RWPE2 (cell line): ENCODE results near the gene CNIH4.

Source experiments
- ATAC-seq: fragments of 200-7000 bp; cut with Tn5 transposase; 3 replicates; pipeline ENCODE4 v1.9.1; 2021; ENCODE audit warnings: low read depth
- DNase-seq: peaks from one replicate; pipeline ENCODE4 v3.0.0-alpha.2; 2020; ENCODE audit warnings: low spot score
- H3K27ac ChIP-seq: fragments of 450-650 bp; 2 replicates; pipeline ENCODE4 v1.5.1; 2017; ENCODE audit warnings: mild to moderate bottlenecking; ENCODE audit not compliant: poor library complexity, severe bottlenecking
- H3K27me3 ChIP-seq: fragments of 250-450 bp; sonication (Bioruptor Pico); 2 replicates; pipeline ENCODE4 v1.5.1; 2021; ENCODE audit warnings: mild to moderate bottlenecking, moderate library complexity; ENCODE audit not compliant: insufficient read depth, poor library complexity, severe bottlenecking
- H3K36me3 ChIP-seq: fragments of 250-450 bp; sonication (Bioruptor Pico); 2 replicates; pipeline ENCODE4 v1.5.1; 2020; ENCODE audit warnings: low read depth, mild to moderate bottlenecking, moderate library complexity
- H3K4me1 ChIP-seq: fragments of 250-450 bp; sonication (Bioruptor Pico); 2 replicates; pipeline ENCODE4 v1.5.1; 2021; ENCODE audit warnings: mild to moderate bottlenecking, moderate library complexity; ENCODE audit not compliant: insufficient read depth, poor library complexity, severe bottlenecking
- H3K4me3 ChIP-seq: fragments of 250-450 bp; sonication (Bioruptor Pico); 2 replicates; pipeline ENCODE4 v1.5.1; 2021; ENCODE audit warnings: mild to moderate bottlenecking, moderate library complexity; ENCODE audit not compliant: severe bottlenecking
- H3K9me3 ChIP-seq: fragments of 250-450 bp; sonication (Bioruptor Pico); 2 replicates; pipeline ENCODE4 v1.5.1; 2021; ENCODE audit warnings: mild to moderate bottlenecking, moderate library complexity; ENCODE audit not compliant: severe bottlenecking
- CTCF ChIP-seq: fragments of 450-650 bp; IDR thresholded peaks from one replicate; pipeline ENCODE4 v1.5.1; 2017; ENCODE audit warnings: mild to moderate bottlenecking, moderate library complexity; ENCODE audit not compliant: poor library complexity, severe bottlenecking

Gene CNIH4

DNA sequence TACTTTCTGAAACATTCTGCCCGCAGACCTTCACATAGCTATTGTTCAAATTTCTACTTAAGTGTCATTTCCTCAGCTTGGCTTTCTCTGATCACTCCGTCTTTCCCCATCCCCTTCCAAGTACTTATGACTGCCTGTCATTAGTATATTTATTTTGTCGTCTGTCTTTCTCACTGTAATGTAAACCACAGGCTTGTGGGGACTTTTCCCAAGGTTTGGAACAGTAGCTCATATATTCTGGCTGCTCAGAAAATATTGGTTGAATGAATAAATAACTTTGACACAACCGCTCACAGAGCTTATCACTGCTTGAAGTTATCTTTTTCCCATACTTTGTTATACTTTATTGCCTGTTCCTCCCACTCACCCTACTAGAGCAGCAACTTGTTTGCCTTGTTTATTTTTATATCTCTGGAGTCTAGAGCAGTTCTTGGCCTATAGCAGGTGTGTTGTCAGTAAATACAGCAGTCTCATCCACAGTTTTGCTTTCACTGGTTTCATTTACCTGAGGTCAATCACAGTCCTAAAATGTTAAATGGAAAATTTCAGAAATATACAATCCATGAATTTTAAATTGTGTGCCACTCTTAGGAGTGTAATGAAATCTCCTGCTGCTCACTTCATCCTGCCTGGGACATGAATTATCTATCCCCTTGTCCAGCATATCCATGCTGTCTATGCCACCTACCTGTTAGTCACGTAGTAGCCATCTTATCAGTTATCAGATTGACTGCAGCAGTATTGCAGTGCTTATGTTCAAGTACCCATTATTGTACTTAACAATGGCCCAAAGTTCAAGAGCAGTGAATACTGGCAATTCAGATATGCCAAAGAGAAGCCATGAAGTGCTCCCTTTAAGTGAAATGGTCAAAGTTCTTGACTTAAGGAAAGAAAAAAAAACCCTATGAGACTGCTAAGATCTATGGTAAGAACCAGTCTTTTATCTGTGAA lies 2.4 kb upstream of the CNIH4 start:
- Histone ChIP-seq H3K4me3 (no peak overlapping the region), H3K9me3 (no peaks in the 10 kb centered on the region), H3K4me1 (no peaks in the 10 kb centered on the region), H3K36me3 (no peaks in the 10 kb centered on the region), H3K27ac (no peak overlapping the region), H3K27me3 (no peaks in the 10 kb centered on the region)
- ATAC-seq (no peak), DNase-seq (no peak)
- no peak for TF ChIP-seq CTCF

GRCh38 chr1:224357626-224358124 lies 996 bp downstream of the CNIH4 start:
- H3K4me3 ChIP-seq: peak overlapping the region; percentile 89
- H3K27me3 ChIP-seq: no peaks in the 10 kb centered on the region
- ATAC-seq (no peak), DNase-seq (no peak)
- H3K9me3 ChIP-seq: no peaks in the 10 kb centered on the region
- peak overlapping the region; percentile 55 for H3K27ac ChIP-seq
- TF ChIP-seq CTCF: no peak
- no peaks in the 10 kb centered on the region for H3K4me1 ChIP-seq
- peaks cover 4% of the 10 kb centered on the region; the same call in 1 of the 2 replicates for H3K36me3 ChIP-seq

GRCh38 chr1:224358237-224358636 lies 1.6 kb downstream of the CNIH4 start:
- H3K27ac ChIP-seq: no peak overlapping the region

DNA sequence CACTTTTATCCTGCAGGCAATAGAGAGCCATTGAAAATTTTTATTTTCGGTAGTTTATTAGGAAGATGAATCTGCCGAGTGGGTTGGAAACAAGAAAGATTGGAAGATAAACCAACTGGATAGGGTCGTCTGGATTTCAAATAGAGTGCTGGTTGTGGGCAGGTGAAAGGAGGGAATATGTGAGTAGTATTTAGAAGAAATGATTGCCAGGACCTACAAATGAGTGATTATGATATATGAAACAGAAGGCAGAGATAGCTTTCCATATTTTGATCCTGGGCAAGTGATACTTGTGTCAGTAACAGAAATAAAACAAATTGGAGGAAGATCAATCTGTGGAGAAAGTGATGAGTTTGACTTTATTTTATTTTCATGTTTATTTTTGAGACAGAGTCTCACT lies 2.5 kb downstream of the CNIH4 start:
- Histone ChIP-seq H3K27me3 (no peaks in the 10 kb centered on the region), H3K9me3 (no peaks in the 10 kb centered on the region), H3K4me3 (no peak overlapping the region), H3K36me3 (peaks cover 4% of the 10 kb centered on the region; the same call in 1 of the 2 replicates), H3K27ac (no peak overlapping the region), H3K4me1 (no peaks in the 10 kb centered on the region)
- ATAC-seq: no peak
- no peak for TF ChIP-seq CTCF
- no peak for DNase-seq

More at GRCh38 chr1:224358237-224358636, 1.6 kb downstream of the CNIH4 start:
- Histone ChIP-seq H3K4me1 (no peaks in the 10 kb centered on the region), H3K36me3 (peaks cover 4% of the 10 kb centered on the region; the same call in 1 of the 2 replicates), H3K27me3 (no peaks in the 10 kb centered on the region), H3K9me3 (no peaks in the 10 kb centered on the region), H3K4me3 (peak overlapping the region; percentile 89)
- DNase-seq: no peak
- ATAC-seq: no peak
- TF ChIP-seq CTCF: no peak
